HepG2 (cell line): Measurements from ENCODE around the gene TAPBP. TPM values are rescaled to one million over a fixed set of nuclear protein-coding genes. Genes with fewer than 3 reads are reported as not detected.
A peak's percentile ranks its signal among the peaks of the same experiment; 100 is the strongest.

ENCODE experiments used
- CBFB ChIP-seq: sonication (generic); formaldehyde crosslinking; IDR thresholded peaks from 2 replicates; pipeline ENCODE4 v1.4.0; 2020; ENCODE audit warnings: missing genetic modification reagents
- IRF2 ChIP-seq: IDR thresholded peaks from 2 replicates; pipeline ENCODE4 v1.6.1; 2018; ENCODE audit warnings: missing genetic modification reagents, missing compliant biosample characterization
- MTF2 ChIP-seq: sonication (generic); formaldehyde crosslinking; IDR thresholded peaks from 2 replicates; pipeline ENCODE4 v1.5.0; 2020; ENCODE audit warnings: missing genetic modification reagents, borderline replicate concordance
- NR2C2 ChIP-seq: sonication (generic); formaldehyde crosslinking; IDR thresholded peaks from 2 replicates; pipeline ENCODE4 v1.4.0; 2020; ENCODE audit warnings: missing genetic modification reagents, mild to moderate bottlenecking, moderate library complexity, borderline replicate concordance
- PCBP2 ChIP-seq: fragments of 200-400 bp; formaldehyde crosslinking; optimal IDR thresholded peaks from 2 replicates; pipeline ENCODE3; 2018; ENCODE audit warnings: low read length, low read depth; ENCODE audit not compliant: poor library complexity, severe bottlenecking
- RBM22 ChIP-seq: fragments of 200-400 bp; formaldehyde crosslinking; optimal IDR thresholded peaks from 2 replicates; pipeline ENCODE3; 2017; ENCODE audit warnings: mild to moderate bottlenecking, low read length, moderate library complexity
- SCMH1 ChIP-seq: sonication (generic); formaldehyde crosslinking; IDR thresholded peaks from 2 replicates; pipeline ENCODE4 v1.9.0; 2021; ENCODE audit warnings: missing genetic modification reagents, mild to moderate bottlenecking, borderline replicate concordance
- SRSF4 ChIP-seq: fragments of 200-400 bp; formaldehyde crosslinking; IDR thresholded peaks from one replicate; pipeline ENCODE4 v1.6.1; 2018; ENCODE audit warnings: mild to moderate bottlenecking, low read depth, low read length, moderate library complexity; ENCODE audit not compliant: poor library complexity, severe bottlenecking
- U2AF2 ChIP-seq: fragments of 200-400 bp; formaldehyde crosslinking; IDR thresholded peaks from 2 replicates; pipeline ENCODE4 v1.6.1; 2017; ENCODE audit warnings: low read depth, mild to moderate bottlenecking, low read length
- ZBTB42 ChIP-seq: sonication (generic); formaldehyde crosslinking; IDR thresholded peaks from 2 replicates; pipeline ENCODE4 v1.5.0; 2020; ENCODE audit warnings: mild to moderate bottlenecking, missing genetic modification reagents
- ZC3H4 ChIP-seq: sonication (generic); formaldehyde crosslinking; IDR thresholded peaks from 2 replicates; pipeline ENCODE4 v1.4.0; 2020; ENCODE audit warnings: missing genetic modification reagents, borderline replicate concordance
- ZNF138 ChIP-seq: sonication (generic); formaldehyde crosslinking; IDR thresholded peaks from 2 replicates; pipeline ENCODE4 v1.5.0; 2020; ENCODE audit warnings: mild to moderate bottlenecking, low read depth, missing genetic modification reagents
- ZNF256 ChIP-seq: sonication (generic); formaldehyde crosslinking; conservative IDR thresholded peaks from 2 replicates; pipeline ENCODE4 v1.4.0; 2020; ENCODE audit warnings: missing genetic modification reagents
- ZNF30 ChIP-seq: sonication (generic); formaldehyde crosslinking; IDR thresholded peaks from 2 replicates; pipeline ENCODE4 v1.5.0; 2020; ENCODE audit warnings: mild to moderate bottlenecking, missing genetic modification reagents
- ZNF317 ChIP-seq: sonication (generic); formaldehyde crosslinking; IDR thresholded peaks from 2 replicates; pipeline ENCODE4 v1.5.0; 2020; ENCODE audit warnings: mild to moderate bottlenecking, missing genetic modification reagents
- ZNF446 ChIP-seq: sonication (generic); formaldehyde crosslinking; IDR thresholded peaks from 2 replicates; pipeline ENCODE4 v1.5.0; 2020; ENCODE audit warnings: mild to moderate bottlenecking, missing genetic modification reagents
- ZNF546 ChIP-seq: sonication (generic); formaldehyde crosslinking; conservative IDR thresholded peaks from 2 replicates; pipeline ENCODE4 v1.8.1; 2023; ENCODE audit warnings: mild to moderate bottlenecking, missing genetic modification reagents
- ZNF713 ChIP-seq: sonication (generic); formaldehyde crosslinking; IDR thresholded peaks from 2 replicates; pipeline ENCODE4 v1.4.0; 2020; ENCODE audit warnings: mild to moderate bottlenecking, missing genetic modification reagents
- ZNF777 ChIP-seq: sonication (generic); formaldehyde crosslinking; IDR thresholded peaks from 2 replicates; pipeline ENCODE4 v1.4.0; 2020; ENCODE audit warnings: missing genetic modification reagents
- ZSCAN30 ChIP-seq: sonication (generic); formaldehyde crosslinking; IDR thresholded peaks from 2 replicates; pipeline ENCODE4 v1.5.0; 2020; ENCODE audit warnings: mild to moderate bottlenecking, missing genetic modification reagents
- polyA plus RNA-seq, 8 experiments: library from polyadenylated mRNA; depleted of rRNA in 3 of 8; stranded (reverse) in 7 of 8; unstranded in 1 of 8; fragments of >200 nt; fragmentation: Illumina TruSeq in 4 of 8; extraction: Trizol in 4 of 8; gene quantifications; 2 replicates each; pipeline versions ENCODE4 v1.2.1 to v1.2.3, GENCODE V29; 2011 to 2016; ENCODE audit warnings: low read depth in 4 of 8, missing spikeins in 1 of 8, mixed read lengths in 1 of 8; ENCODE audit not compliant: insufficient read depth in 1 of 8
- total RNA-seq, 5 experiments: library from RNA; depleted of rRNA; stranded (reverse); fragments of >200 nt; fragmentation: Illumina TruSeq; extraction: Trizol; gene quantifications; 2 replicates each; pipeline ENCODE4 v1.2.3, GENCODE V29; 2016; ENCODE audit warnings: low read depth in 1 of 5
- TF ChIP-seq, protein P1 (sequence below): IDR thresholded peaks from 2 replicates; pipeline ENCODE4 v1.6.1; 2016; ENCODE audit warnings: low read depth, control low read depth
- TF ChIP-seq, protein P2 (sequence below): sonication (generic); formaldehyde crosslinking; IDR thresholded peaks from 2 replicates; pipeline ENCODE4 v1.4.0; 2020; ENCODE audit warnings: missing genetic modification reagents
- TF ChIP-seq, protein P3 (sequence below): sonication (generic); formaldehyde crosslinking; IDR thresholded peaks from 2 replicates; pipeline ENCODE4; 2020; ENCODE audit warnings: missing genetic modification reagents, mild to moderate bottlenecking, borderline replicate concordance

Gene TAPBP
- total and polyA plus RNA-seq, 2 of the 13 experiments (the other 11 are each of a cell fraction or from before 2014, with no cell fraction given), result 27.4 to 32.3 TPM

DNA sequence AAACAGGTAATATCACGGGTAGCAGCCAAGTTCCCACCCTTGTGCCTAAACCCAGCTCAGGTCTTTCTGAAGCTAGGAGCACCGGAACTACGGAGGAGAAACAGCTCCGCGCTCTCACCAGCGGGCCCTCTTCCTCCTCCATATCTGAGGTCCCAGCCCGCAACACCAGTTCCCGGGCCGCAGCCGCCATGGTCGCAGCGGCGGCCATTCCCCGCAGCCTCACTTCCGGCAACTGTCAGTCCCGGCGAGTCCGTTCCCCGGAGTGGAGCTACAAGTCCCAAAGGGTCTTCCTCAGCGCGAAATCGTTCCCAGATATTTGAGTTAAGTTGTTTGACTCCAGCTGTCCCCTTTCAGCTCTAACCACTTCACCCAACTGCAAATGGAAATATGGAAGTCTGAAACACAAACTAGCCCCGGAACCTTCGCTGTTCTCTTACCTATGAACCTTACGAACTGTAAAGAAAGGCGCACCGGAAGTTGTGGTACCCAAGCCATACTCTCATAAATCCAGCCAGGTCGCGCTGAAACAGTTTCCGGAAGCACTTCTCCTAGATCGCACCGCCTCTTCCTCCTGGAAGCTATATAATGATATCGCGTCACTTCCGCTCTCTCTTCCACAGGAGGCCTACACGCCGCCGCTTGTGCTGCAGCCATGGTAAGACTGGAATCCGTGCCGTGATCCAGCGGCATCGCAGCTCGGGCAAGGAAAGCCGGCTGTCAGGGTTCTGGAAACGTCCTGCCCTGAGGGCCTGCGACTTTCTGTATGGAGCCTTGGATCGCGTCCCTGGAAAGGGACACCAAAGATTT lies 42.2 kb downstream of the TAPBP start, which contains the start of the genes RPS18 and VPS52 (continued):
- TF ChIP-seq CBFB (CRISPR knock-in tag) (0 out of 2 replicates have a peak, but pooled peaks have one; percentile 34), U2AF2 (no peak), ZNF256 (CRISPR knock-in tag) (peak; percentile 92), SCMH1 (CRISPR knock-in tag) (no peak), ZNF713 (CRISPR knock-in tag) (peak; percentile 92), ZNF777 (CRISPR knock-in tag) (0 out of 2 replicates have a peak, but pooled peaks have one; percentile 30), ZNF138 (CRISPR knock-in tag) (peak; percentile 96), ZNF546 (no peak), RBM22 (peak; percentile 71), PCBP2 (no peak), SRSF4 (no peak), NR2C2 (CRISPR knock-in tag) (peak; percentile 99), ZNF446 (CRISPR knock-in tag) (peak; percentile 65), ZC3H4 (peak; percentile 48; the same call in 1 of the 2 replicates), ZBTB42 (0 out of 2 replicates have a peak, but pooled peaks have one; percentile 46), IRF2 (peak; percentile 94), ZNF317 (CRISPR knock-in tag) (peak; percentile 81; the same call in 1 of the 2 replicates), MTF2 (0 out of 2 replicates have a peak, but pooled peaks have one; percentile 65), ZNF30 (peak; percentile 80; the same call in 1 of the 2 replicates), ZSCAN30 (CRISPR knock-in tag) (peak; percentile 65; the same call in 1 of the 2 replicates)
- TF ChIP-seq, protein P1, sequence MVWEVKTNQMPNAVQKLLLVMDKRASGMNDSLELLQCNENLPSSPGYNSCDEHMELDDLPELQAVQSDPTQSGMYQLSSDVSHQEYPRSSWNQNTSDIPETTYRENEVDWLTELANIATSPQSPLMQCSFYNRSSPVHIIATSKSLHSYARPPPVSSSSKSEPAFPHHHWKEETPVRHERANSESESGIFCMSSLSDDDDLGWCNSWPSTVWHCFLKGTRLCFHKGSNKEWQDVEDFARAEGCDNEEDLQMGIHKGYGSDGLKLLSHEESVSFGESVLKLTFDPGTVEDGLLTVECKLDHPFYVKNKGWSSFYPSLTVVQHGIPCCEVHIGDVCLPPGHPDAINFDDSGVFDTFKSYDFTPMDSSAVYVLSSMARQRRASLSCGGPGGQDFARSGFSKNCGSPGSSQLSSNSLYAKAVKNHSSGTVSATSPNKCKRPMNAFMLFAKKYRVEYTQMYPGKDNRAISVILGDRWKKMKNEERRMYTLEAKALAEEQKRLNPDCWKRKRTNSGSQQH (CRISPR knock-in tag), result peak; percentile 82; the same call in 1 of the 2 replicates
- TF ChIP-seq, protein P2, sequence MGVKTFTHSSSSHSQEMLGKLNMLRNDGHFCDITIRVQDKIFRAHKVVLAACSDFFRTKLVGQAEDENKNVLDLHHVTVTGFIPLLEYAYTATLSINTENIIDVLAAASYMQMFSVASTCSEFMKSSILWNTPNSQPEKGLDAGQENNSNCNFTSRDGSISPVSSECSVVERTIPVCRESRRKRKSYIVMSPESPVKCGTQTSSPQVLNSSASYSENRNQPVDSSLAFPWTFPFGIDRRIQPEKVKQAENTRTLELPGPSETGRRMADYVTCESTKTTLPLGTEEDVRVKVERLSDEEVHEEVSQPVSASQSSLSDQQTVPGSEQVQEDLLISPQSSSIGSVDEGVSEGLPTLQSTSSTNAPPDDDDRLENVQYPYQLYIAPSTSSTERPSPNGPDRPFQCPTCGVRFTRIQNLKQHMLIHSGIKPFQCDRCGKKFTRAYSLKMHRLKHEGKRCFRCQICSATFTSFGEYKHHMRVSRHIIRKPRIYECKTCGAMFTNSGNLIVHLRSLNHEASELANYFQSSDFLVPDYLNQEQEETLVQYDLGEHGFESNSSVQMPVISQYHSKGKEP (CRISPR knock-in tag), result 0 out of 2 replicates have a peak, but pooled peaks have one; percentile 53
- TF ChIP-seq, protein P3, sequence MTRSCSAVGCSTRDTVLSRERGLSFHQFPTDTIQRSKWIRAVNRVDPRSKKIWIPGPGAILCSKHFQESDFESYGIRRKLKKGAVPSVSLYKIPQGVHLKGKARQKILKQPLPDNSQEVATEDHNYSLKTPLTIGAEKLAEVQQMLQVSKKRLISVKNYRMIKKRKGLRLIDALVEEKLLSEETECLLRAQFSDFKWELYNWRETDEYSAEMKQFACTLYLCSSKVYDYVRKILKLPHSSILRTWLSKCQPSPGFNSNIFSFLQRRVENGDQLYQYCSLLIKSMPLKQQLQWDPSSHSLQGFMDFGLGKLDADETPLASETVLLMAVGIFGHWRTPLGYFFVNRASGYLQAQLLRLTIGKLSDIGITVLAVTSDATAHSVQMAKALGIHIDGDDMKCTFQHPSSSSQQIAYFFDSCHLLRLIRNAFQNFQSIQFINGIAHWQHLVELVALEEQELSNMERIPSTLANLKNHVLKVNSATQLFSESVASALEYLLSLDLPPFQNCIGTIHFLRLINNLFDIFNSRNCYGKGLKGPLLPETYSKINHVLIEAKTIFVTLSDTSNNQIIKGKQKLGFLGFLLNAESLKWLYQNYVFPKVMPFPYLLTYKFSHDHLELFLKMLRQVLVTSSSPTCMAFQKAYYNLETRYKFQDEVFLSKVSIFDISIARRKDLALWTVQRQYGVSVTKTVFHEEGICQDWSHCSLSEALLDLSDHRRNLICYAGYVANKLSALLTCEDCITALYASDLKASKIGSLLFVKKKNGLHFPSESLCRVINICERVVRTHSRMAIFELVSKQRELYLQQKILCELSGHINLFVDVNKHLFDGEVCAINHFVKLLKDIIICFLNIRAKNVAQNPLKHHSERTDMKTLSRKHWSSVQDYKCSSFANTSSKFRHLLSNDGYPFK (CRISPR knock-in tag), result peak; percentile 97
